Activated CD8-positive, alpha-beta memory T cell treated with anti-CD3 and anti-CD28 coated beads for 24 hours (primary cell): ENCODE data around the gene B4GALT1.
A peak's percentile ranks its signal among the peaks of the same experiment; 100 is the strongest.

Source experiments
- DNase-seq: peaks from one replicate; pipeline ENCODE4 v3.0.0-alpha.2; 2020

B4GALT1 gene, protein sequence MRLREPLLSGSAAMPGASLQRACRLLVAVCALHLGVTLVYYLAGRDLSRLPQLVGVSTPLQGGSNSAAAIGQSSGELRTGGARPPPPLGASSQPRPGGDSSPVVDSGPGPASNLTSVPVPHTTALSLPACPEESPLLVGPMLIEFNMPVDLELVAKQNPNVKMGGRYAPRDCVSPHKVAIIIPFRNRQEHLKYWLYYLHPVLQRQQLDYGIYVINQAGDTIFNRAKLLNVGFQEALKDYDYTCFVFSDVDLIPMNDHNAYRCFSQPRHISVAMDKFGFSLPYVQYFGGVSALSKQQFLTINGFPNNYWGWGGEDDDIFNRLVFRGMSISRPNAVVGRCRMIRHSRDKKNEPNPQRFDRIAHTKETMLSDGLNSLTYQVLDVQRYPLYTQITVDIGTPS

DNA sequence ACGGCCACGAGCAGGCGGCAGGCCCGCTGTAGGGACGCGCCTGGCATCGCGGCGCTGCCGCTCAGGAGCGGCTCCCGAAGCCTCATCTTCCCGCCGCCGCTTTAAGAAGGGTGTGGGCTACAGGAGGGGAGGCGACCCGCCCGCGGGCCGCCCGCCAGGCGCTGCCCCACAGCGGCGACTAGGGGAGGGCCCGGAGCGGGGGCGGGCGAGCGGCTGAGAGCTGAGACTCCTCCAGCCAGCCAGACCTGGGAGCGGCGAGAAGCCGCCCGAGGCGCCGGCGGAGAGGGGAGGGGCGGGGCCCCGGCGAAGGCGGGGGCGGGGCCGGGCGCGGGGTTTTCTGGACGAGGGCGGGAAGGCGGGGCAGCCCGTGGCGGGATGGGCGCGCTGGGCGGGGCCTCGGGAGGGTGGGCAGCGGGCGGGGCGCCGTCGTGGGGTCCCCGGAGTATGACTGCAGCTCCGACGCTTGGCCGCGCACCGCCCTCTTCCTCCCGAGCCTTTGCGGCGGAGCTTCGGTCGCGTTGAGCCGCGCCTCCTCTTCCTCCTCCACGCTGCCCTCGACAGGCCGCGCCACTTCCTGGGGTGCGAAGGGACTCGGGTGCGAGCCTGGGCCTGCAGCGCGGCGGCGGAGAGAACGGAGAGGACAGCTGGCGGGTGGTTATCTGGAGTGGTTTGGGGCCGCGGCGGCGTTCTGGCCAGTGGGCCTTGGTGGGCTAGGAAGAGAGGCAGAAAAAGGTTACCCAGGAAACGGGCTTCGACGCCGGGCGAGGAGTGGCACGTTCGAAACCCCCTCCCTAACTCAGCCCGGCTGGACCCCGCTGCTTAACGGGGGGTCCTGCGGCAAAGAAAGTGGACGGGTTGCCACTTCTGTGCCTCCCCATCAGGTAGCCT is at the start of gene B4GALT1:
B4GALT1 (minus strand) TSS at position 253 of the 888 bp plus-strand sequence; CDS start at position 86, 167 bp downstream.
- DNase-seq = peak; percentile 99

DNA sequence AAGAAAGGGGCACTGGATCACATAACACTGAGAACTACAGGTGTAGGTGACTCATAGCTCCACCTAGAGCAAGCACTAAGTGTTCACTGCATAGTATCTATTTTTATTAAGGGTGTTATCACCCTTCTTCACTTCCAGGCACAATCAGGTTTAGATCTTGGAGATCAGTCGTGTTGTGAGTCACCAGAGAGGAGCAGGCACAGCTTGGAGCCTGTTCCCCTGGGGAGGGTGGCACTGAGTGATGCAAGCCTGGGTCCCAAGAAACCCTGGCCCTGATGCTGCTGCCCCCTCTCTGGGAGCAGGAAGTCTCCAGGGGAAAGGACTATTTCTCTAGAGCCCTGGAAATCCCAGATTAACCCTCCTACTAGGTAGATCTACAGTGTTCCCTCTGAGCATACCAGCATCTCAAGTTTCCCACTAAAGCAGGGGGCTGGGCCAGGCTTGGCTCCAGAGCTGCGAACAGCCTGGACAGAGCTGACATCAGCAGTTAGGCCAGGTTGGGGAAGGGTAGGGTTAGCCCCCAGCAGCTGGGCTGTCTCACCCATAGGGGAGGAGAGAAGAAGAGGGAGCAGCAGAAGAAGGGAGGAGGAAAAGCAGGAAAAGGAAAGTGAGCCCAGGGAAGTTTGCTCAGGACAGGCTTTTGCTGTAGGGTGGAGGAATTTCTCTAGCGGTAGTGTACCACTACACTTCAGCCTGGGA is 44.7 kb upstream of the B4GALT1 start:
- no peak for DNase-seq

DNA sequence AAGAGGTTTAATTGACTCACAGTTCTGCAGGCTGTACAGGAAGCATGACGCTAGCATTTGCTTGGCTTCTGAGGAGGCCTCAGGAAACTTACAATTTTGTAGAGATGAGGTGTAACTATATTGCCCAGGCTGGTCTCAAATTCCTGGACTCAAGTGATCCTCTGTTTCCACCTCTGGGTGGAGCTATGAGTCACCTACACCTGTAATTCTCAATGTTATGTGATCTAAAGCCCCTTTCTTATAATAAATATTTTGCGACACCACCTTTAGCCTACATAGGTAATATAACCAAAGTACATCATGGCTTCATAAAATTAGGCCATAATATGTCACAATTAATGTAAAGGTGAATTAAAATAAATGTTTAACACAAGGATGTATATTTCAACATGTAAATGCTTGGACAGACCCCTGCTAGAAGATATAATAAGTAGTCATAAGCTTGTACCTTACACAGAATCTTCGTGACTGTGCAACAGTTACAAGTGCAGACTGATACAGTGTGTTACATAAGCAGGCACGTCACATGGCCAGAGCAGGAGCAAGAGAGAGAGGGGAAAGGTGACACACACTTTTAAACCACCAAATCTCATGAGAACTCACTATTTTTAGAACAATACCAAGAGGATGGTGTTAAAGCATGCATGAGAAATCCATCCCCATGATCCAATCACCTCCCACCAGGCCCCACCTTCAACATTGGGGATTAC is 43.0 kb upstream of the B4GALT1 start:
- DNase-seq = no peak

DNA sequence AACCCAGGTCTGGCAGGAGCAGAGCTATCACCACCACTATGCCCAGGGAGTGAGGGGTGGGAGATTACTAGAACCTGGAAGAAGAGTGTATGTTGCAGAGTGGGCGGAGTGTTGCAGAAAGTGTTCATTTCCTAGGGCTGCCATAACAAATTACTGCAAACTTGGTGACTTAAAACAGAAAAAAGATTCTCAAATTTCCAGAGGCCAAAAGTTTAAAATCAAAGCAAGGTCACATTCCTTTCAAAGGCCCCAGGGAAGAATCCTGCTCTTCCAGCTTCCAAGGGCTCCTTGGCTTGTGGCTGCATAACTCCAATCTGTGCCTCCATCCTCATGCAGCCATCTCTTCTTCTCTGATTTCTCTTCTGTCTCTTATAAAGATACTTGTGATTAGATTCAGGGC is 42.3 kb upstream of the B4GALT1 start:
- DNase-seq = no peak

DNA sequence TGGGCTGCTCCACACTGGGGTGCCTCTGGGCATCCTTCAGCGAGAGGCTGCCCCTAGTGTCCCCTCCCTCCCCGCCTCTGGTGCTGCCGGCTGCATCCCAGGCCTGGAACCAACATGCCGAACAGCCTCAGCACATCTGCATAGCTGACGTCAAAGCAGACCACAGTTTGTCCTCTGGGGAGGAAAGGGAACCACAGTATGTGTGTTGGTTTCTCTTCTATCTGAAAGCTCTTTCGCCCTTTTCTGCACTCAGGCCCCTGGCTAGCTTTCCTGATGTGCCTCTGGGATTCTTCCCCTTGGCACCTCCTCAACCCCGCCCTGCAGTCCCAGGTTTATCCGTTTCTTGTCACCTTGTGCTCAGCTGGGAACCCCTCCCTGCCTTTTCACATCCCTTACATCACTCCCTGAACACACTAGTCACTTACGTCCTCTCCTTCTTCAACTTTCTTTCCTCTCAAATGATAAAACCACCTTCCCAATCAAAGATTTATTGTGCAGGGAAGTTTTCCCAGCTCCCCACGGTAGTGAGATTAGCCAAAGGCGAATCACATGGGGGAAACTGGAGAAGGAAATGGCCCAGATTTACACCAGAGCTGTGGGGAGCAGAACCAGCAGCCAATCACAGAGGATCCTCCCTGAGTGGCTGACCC is 35.5 kb upstream of the B4GALT1 start:
- DNase-seq = no peak

DNA sequence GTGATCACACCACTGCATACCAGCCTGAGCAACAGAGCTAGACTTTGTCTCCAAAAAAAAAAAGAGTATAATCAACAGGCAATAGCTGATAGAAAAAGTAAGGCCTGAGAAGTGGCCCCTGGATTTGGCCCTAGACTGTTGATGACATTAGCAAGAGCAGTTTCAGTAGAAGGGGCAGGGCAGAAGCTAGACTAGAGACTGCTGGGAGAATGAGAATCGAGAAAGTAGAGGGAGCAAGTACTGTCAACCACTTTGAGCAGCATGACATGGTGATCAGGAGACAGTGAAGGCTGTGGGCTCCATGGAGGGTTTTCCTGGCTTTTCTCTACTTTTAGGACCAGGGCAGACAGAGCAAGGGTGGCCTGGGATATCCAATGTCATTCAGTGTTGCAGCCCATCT is 34.9 kb upstream of the B4GALT1 start:
- DNase-seq = no peak

DNA sequence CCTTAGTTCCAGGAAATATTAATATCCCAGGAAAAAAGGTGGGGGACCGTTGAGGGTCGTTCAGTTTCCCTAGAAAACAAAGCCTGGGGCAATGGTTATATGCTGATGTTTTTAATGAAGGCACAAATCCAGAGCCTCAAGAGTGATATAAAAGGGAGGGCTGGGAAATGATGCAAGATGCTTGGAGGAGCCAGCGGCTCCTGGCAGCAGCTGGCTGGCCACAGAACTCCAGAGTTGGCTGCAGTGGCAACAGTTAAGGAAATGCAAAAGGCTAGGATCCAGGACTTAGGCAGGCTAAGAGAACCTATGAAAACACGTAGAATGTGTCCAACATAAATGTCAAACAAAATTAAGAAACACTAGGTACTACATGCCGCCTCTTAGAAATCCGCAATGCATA is 31.0 kb upstream of the B4GALT1 start:
- DNase-seq = no peak

DNA sequence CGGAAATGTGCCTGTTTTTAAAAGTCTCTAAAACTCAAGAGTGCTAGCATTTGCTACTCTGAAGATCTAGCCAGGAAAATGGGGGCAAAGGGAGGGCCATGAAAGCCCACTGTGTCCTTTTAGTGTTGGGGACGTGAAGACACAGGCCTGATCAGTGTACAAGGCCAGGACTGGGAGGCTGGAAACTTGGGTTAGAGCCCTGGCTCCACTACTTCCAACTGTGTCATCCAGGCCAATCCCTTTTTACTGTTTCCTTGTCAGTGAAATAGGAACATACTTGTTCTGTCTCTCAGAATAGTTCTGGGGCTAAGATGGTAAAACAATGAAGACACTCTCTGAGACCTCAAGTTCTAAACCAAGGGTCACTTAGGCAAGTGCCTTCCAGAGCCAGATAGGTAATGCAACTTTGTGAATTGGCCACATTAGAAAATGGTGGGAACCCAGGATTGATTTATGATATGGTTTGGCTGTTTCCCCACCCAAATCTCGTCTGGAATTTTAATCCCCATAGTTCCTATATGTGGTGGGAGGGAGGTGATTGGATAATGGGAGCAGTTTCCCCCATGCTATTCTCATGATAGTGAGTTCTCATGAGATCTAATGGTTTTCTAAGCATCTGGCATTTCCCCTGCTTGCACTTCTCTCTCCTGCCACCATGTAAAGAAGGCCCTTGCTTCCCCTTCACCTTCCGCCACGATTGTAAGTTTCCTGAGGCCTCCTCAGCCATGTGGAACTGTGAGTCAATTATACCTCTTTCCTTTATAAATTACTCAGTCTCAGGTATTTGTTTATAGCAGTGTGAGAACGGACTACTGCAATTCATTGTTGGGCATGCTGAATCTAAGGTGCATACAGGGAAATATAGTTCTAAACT is 30.4 kb upstream of the B4GALT1 start:
- DNase-seq = no peak

DNA sequence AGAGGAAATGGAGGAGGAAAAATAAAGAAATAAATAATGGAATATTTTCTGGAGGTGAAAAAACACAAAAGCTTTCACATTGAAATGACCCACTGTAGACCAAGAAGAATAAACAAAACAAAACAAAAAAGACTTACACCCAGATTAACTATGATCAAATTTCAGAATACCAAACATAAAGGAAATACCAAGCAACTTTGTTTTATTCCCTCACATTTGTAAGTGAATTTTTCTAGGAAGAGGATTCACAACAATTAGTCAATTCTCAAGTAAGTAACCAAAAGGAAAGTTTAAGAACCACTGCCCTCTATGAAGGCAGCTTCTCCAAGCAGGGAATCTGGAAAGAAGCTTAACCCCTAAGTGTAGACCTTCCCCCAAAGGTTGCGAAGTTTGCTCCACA is 29.6 kb upstream of the B4GALT1 start:
- DNase-seq = no peak

DNA sequence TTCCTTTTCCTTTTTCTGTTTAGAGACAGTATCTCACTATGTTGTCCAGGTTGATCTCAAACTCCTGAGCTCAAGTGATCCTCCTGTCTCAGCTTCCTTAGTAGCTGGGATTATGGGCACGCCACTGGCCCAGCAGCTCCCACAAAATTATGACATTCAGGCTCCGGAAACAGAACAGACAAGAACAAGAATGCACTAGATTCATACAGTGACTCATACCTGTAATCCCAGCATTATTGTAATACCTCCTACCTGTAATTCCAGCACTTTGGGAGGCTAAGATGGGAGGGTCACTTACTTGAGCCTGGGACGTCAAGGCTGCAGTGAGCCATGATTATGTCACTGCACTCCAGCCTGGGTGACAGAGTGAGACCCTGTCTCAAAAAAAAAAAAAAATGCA is 26.7 kb upstream of the B4GALT1 start:
- no peak for DNase-seq

DNA sequence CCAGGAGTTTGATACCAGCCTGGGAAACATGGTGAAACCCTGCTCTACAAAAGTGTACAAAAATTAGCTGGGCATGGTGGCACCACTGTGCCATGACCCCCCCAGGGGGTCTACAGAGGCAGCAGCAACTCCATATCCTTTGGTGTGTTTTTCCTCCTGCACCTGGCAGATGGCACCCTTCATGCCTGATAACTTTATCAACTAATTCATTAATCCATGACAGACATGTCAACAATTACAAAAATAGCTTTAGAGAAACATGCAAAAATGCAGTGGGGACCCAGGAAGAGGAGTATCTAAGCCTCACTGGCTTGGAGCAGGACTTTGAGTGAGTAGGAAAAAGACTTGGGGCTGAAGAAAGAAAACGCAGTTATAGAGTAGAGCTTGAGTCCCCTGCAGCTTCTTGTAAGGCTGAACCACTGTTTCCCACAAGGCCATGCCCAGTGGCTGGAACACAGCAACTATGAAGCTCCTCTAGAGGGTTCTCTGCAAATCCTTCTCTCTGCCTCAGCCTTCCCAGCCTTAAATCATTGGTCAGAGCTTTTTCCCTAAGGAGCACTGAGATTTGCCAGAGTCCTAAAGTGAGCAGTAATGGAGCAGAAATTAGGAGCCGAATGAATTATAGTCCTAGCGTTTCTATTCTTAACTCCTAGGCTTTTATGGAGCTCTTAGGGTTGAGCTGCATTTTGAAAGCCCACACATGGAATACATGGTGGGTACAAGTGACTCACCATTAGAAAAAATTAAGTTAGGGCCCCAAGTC is 25.5 kb upstream of the B4GALT1 start:
- no peak for DNase-seq

DNA sequence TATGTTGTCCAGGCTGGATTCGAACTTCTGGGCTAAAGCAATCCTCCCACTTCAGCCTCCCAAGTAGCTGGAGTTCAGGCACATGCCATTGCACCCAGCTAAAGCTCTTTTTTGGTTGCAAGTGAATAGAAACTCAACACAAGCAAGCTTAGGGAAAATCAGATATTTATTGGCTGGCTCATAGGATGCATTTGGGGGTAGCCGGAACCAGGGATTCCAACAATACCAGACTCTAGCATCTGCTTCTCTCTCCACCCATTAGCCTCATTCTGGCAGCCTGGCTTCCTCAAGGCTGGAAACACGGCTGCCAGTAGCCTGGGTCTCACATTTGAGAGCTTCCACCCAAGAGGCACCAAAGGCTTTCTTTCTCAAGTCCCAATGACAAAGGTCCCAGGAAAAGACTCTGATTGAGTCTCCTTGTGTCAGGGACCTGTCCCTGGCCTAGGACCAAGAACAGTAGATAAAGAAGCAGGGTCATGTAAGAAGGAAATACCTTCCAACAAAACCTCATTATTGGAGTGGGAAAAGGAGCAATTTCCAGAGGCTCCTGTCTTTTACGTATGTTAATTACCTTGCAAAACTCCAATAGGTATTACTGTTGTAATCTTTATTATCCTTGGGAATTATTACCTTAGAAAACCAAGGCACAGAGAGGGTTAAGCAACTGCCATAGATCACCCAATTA is 23.0 kb upstream of the B4GALT1 start:
- no peak for DNase-seq

DNA sequence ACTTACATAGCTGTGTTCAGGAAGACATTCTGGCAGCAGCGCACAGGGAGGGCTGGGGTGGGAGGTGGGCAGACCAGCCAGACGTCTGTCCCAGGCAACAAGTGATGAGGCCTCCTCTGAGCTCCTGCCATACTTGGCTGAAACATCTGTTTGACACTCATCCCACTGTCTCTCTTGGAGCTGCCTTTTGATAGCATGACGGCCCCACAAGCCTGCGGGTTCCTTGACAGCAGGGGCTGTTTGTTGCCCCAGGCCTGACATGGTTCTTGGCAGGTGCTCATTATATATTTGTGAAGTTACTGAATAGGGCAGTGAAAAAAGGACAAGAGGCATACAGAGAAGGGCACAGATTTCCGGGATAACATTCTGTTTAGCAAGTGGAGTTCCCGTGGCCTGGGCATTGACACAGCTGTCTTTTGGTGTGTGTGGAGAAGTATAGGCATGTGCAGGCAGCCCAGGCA is 22.2 kb upstream of the B4GALT1 start:
- DNase-seq = no peak

DNA sequence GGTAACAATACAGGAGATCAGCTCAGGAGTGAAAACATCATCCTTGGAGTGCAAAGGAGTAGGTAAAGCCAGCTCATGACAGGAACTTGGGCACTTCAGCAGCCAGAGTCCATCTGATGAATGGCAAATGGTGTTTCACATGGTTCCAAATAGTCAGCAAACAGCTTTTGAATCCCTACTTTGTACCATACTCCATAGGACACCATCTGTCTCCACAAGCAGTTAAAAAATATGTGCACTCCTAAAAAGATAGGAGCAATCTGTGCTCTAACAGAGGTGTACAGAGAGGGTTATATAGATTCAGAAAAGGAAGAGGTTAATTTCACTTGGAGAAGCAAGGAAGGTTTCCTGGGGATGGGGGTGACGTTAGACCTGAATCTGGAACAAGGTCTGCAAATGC is 21.6 kb upstream of the B4GALT1 start:
- DNase-seq = no peak

DNA sequence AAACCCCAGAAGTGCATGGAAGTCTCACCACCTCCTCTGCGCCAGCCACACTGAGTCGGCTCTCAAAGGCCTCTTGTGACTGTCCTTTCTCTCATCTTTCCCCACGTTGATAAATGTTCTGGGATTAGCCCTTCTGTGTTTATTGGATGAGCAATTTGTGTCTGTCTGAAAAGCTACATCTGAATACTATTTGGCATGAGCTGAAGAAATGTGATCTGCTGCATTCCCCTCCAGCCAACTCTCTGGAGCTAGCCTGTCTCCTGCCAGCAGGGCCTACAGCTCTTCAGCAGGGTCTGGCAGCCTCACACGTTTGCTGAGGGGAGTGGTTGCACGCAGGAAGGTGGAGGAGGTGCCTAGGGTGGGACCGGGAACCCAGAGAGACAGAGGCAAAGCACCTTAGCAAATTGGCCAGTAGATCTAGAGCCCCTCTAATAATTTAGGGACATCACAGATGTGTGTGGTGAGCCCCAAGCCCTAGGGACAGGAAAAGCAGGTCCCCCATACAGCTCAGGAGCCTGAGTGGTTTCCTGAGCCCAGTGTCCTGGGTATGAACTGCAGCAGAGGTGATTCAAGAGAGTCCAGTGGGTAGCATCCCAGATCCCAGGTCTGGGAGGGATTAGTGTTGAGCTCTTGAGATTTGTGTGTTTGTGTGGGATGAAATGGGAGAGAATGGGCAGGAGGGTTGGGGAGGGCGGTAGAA is 20.5 kb upstream of the B4GALT1 start:
- no peak for DNase-seq

DNA sequence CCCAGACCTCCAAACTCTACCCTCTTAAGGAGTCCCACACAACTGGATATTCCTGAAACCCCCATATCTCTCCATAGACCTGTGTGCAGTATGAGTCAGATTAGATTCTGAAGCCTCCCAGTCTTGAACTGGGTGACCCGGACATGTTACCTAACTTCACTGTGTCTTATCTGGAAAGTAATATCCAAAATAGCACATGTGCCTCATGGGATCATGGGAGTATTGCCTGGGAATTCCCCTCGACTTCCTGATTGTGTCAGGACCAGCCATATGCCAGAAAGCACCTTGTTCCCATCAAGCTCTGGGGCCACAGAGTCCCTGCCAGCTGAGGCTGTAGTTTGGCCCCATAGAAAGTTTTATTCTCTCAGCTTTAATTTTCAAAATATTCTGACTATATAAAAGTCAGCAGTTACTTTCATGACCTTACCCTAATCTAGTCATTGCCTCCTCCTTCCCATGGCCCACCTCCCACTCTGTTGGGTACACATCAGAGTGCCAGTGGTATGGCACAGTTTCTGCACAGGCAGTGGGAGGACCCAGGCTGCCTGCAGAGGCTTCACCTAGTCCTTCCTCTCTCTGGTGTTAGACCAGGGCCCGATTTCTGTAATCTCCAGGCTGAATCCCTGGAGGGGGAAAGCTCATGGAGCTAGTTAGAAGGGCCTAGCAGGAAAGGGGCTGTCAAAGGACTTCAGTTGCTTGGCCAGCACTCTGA is 19.5 kb upstream of the B4GALT1 start:
- no peak for DNase-seq

DNA sequence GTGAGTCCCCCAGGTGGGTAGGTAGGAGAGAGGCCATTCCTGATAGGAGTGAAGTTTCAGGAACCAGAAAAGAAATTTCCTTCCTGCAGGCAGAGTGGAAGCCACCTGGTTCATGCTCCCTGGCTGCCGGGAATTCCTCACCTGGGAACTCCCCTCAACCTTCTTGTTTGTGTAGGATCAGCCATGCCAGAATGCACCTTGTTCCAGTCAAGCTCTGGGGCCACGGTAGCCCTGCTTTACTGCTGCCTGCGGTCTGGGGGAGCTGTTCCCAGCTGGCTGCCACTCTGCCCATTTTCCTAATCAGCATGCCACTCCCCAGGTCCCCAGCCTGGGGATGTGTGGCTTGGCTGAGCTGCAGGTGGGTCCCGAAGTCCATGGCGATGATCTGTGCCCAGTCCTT is 18.7 kb upstream of the B4GALT1 start:
- no peak for DNase-seq

DNA sequence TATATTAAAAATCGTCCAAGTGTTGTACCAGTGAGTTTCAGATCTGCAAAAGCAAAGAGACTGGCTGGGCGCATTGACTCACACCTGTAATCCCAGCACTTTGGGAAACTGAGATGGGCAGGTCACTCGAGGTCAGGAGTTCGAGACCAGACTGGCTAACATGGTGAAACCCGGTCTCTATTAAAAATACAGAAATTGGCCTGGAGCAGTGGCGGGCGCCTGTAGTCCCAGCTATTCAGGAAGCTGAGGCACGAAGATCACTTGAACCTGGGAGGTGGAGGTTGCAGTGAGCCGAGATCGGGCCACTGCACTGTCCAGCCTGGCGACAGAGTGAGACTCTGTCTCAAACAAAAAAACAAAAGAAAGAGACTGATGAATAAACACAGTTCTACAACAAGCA is 18.3 kb upstream of the B4GALT1 start:
- DNase-seq = no peak
